Measurements from ENCODE around the gene MRGPRF.

DNA sequence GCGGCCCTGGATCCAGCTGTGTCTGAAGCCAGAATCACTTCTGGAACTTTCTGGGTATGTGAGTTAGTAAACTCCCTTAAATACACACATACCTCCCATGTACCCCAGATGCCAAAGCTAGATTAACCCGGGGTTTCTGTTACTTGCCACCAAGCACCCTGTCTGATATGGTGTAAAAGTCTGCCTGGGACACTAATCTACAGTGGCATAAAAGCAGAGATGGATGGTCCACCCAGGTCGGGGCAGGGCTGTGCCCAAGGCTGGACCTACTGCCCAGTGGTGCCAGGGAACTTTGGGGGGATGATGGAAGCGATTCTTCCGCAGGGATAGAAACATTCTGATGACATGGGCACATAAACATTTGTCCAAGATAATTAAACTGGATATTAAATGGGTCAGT is 12.7 kb downstream of the MRGPRF start:
- TF ChIP-seq EZH2phosphoT487 (IDR thresholded peaks at IDR 0.05; ENCODE audit: insufficient read depth, low read depth) (no peak), EZH2 (IDR thresholded peaks at IDR 0.05; ENCODE audit: insufficient read depth, poor library complexity, severe bottlenecking) (no peak)

Data from GM23248 (cell line).